GM19372 (cell line): ENCODE results near the gene INTS11.

ENCODE experiments used
- ATAC-seq: cut with Tn5 transposase; IDR thresholded peaks from one replicate; pipeline ENCODE4 v1.9.1; 2021; ENCODE audit warnings: mild to moderate bottlenecking, low read depth, moderate library complexity; ENCODE audit not compliant: unreplicated experiment

INTS11 gene

DNA sequence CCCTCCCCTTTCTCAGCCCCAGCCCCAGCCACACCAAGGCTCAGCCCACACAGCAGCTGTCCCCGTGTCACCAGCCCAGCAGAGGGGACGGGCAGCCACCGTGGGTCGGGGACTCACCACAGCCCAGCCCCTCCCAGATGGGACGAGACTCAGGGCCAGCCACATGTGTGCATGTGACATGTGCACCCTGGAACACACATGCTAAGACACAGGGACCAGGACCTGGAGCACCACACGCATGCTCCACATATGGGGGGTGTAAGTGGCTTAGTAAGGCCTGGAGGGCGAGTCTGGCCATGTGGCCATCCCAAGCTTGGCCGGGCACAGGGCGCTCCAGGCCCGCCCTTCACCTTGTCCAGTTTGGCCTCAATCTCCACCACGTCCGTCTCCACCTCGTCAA, 20.7 kb downstream of the INTS11 start:
- no peak for ATAC-seq

- no peak for ATAC-seq
Measured at GRCh38 chr1:1302951-1303509, 21.4 kb downstream of the INTS11 start.

GRCh38 chr1:1302006-1302430, 22.4 kb downstream of the INTS11 start:
- no peak for ATAC-seq

- ATAC-seq = no peak
Measured at GRCh38 chr1:1300352-1300739, 24.1 kb downstream of the INTS11 start.

DNA sequence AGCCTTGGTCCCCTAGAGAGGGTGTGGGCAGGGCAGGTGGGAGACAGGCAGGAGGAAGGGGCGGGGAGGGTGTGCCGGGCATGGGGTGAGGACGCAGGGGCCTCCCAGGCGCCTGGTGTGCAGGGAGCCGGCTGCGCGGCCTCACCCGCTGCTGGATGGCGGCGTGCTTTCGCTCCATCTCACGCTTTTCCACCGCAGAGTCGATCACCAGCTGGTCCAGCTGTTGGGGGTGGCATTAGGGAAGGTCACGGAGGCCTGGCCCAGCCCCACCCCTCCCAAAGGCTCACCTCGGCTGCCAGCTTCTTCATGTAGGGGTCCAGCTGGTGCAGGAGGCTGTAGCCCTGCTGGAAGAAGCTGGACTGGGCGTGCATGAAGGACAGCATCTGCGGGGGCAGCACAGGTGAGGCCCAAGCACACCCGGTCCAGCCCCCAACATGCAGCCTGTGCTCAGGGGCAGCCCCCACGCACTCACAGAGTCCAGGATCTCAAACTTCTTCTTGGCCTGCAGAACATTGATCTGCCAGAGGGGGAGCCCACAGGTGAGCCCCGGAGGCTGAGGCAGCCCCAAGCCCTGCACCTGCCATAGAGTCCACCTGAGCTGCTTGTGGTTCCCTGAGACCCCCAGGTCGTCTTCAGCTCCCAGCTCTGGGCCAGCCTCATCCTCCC, 24.6 kb downstream of the INTS11 start:
- ATAC-seq = no peak

- ATAC-seq = no peak
Measured at GRCh38 chr1:1298861-1299685, 25.4 kb downstream of the INTS11 start.

DNA sequence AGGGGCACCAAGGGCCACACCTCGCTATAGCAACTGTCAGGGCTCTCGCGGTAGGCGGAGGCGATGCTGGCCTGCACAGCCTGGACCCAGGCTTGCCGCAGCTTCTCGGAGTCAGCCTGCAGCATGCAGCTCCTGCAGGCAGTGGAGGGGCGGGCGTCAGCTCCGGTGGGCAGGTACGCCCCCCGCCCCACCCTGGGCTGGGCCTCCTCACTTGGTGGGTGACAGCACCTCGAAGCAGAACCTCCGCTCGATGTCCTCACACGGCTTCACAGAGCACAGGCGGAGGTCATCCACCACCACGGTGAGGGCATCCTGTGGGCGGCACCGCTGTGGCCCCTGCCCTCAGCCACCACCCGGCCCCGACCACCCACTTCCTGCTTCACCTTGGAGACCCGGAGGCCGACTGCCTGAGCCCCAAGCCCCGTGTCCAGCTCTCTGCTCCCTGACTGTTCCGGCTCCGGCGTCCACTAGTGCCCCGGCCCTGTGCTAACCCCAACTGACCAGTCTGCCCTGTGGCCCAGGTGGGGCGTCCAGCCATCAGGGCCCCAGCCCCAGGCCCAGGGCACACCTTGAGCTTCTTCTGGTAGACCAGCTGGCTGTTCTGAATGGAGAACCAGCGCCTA, 26.5 kb downstream of the INTS11 start:
- ATAC-seq = no peak

GRCh38 chr1:1296070-1297061, 28.1 kb downstream of the INTS11 start:
- no peak for ATAC-seq

- ATAC-seq = no peak
Measured at GRCh38 chr1:1295154-1295923, 29.1 kb downstream of the INTS11 start.

DNA sequence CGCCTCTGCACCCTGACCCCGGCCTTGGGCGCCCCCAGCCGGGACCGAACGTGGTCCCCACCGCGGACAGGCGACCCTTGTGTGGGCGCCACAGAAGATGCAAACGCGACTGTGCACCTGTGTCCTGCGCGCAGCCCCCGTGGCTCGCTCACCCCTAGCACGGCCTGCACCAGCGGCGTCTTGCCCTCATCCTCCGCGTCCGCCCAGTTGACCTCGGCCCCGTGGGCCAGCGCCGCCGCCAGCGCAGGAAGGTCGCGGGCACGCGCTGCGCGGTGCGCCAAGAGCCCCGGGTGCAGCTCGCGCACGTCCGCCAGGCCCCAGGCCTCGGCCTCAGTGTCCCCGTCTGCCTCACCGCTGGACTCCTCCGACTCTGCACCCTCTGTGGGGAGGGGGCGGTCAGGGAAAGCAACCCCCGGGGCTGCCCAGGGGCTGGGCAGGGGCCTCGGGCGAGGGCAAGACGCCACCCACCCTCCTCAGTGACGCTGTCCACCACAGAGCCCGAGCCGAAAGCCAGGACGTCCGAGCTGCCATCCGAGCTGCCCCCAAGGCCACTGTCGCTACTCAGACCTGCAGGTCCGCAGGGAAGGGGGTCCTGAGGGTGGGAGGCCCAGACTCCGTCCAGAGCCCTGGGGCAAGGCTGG, 30.1 kb downstream of the INTS11 start:
- no peak for ATAC-seq

DNA sequence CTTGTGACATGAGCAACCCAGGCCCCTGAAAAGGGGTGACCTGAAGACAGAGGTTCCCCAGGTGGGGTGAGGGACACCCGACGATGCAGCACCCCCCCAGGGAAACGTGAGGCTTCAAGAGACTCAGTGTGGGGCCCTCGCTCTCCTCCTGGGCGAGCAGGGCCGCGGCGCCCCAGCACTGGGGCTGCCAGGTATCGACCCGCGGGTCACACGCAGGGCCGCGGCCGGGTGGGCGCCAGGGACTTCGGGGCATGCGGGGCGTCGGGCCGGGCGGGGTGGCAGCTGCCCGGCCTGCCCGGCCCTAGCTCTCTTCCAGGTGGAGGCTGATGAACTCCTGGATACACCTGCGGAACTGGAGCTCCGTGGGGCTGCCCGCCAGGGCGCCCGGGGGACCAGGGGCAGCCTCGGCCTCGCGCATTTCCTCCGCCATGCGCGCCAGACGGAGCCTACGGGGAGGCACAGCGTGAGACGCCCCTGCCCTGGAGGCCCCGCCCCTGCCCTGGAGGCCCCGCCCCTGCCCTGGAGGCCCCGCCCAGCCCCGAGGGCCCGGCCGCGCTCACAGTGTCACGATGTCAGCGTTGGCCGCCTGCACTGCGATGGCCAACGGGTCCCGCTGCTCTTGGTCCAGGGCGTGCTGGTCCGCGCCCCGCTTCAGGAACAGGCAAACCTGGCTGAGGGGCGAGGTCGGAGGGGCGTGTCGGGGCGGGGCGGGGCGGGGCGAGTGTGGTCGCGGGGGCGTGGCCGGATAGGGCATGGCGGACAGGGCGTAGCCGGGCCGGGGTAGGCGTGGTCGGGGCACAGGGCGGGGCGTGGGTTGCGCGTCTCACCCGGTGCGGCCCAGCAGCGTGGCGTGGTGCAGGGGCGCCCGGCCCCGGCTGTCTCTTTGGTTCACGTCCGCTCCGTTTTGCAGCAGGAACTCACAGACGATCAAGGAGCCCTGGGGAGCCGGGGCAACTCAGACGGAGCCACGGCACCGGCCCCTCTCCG, 30.9 kb downstream of the INTS11 start:
- ATAC-seq = no peak

DNA sequence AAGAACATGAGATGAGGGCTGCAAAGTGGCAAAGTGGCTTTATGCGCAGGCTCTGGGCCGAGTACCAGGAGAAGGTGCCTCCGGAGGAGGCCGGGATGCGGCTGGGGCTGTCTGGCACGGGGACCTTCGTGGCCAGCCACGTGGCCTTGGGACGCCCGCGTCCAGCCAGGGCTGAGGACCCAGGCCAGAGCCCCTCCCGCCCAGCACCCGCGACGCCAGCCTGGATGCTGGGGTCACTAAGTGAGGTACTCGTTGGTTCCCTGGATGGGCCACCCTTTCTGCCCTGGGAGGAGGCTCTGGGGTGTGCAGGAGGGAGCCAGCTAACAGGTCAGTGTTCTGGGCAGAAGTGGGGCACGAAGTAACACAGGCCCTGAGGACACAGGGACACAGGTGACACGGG, 31.6 kb downstream of the INTS11 start:
- ATAC-seq = no peak

- ATAC-seq = no peak
Measured at GRCh38 chr1:1292442-1292779, 32.0 kb downstream of the INTS11 start.

DNA sequence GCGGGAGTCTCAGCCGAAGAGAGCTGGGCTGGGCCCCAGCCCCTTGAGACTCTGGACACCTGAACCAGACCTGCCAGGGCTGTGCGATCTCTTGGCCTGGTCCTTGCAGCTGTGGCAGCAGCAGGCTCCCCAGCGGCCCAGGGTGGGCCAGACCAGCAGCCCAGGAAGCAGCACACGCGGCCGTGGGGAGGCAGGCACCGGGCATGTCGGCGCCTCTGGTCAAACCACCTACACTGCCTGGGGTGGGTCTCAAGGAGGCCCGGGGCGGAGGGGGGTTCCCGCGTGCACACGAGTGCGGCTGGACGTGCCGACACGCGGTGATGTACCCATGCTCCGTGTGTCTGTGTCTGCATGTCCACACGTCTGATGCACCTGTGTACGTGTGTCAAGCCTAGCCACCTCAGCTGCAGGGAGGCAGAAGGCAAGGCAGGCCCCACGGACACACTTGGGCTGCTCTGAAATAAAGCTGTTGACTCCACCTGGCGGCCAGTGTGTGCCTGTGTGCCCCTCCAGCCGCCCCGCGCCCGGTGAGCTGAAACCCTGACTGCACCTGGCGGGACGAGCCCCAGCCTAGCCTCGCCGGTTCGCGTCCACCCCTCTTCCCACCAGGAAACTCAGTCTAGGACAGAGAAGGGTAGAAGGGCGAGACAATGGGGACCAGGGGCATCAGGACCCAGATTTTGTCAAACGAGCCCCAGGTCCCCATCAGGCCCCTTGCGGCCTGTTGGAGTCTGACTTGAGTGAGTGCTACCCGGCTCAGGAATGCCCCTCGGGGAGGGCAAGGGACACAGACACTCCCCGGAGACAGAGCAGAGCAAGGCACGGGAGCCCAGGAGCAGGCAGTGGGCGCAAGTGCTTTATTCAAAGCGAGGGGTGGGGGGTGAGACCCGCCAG, 32.7 kb downstream of the INTS11 start:
- no peak for ATAC-seq

DNA sequence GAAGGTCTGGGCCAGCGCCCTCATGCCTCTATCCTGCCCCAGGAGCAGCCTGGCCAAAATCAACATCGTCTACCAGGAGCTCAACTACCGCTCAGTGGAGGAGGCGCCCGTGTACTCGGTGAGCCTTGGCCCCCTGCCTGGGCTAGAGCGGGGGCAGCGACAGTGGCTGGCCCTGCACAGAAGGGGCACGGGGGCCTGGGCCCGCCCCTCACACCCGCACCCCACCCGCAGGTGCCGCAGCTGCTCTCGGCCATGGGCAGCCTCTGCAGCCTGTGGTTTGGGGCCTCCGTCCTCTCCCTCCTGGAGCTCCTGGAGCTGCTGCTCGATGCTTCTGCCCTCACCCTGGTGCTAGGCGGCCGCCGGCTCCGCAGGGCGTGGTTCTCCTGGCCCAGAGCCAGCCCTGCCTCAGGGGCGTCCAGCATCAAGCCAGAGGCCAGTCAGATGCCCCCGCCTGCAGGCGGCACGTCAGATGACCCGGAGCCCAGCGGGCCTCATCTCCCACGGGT, 33.4 kb downstream of the INTS11 start:
- no peak for ATAC-seq

GRCh38 chr1:1290238-1290731, 34.2 kb downstream of the INTS11 start:
- ATAC-seq = no peak
